ENCODE results near the gene SPECC1. TPM values are rescaled to one million over a fixed set of nuclear protein-coding genes. Genes with fewer than 3 reads are reported as not detected.

SPECC1 gene
- total and polyA plus RNA-seq, 2 experiments from 2014 or later = 1.3 to 1.5 TPM

- H3F3A ChIP-seq (ENCODE audit: insufficient read depth) = peaks cover 33% of the 10 kb centered on the region
- H3K9me2 ChIP-seq (ENCODE audit: insufficient read depth) = no peaks in the 10 kb centered on the region
- 67 to 78% methylated on average over 3 of the region's 3 CpGs for WGBS, 2 experiments (ENCODE audit: low coverage in 1 of 2, low lambda C conversion rate in 2 of 2, missing lambda C conversion rate in 2 of 2)
- H3K36me3 ChIP-seq (ENCODE audit: low read depth) = no peaks in the 10 kb centered on the region
- in situ Hi-C loops (cut with MboI) = no loop called here
- H2AFZ ChIP-seq = no peak overlapping the region
- no peak for TF ChIP-seq EZH2 (IDR thresholded peaks at IDR 0.05; ENCODE audit: insufficient read depth, poor library complexity, severe bottlenecking)
- TF ChIP-seq EZH2phosphoT487 (IDR thresholded peaks at IDR 0.05; ENCODE audit: insufficient read depth, low read depth) = no peak
- no peak overlapping the region for H3K27ac ChIP-seq
- H3K4me1 ChIP-seq (ENCODE audit: insufficient read depth) = peaks cover 29% of the 10 kb centered on the region
- DNase-seq = no peak
- H3K27me3 ChIP-seq (replicated peaks; ENCODE audit: insufficient read depth) = no peaks in the 10 kb centered on the region
- H3K4me2 ChIP-seq (ENCODE audit: unreplicated experiment) = no peak overlapping the region
- no peaks in the 10 kb centered on the region for H3K9me3 ChIP-seq (ENCODE audit: low read depth)
- H3K4me3 ChIP-seq = no peak overlapping the region
- no peaks in the 10 kb centered on the region for H3K79me2 ChIP-seq (ENCODE audit: insufficient read depth)
- H4K20me1 ChIP-seq (ENCODE audit: insufficient read depth) = no peaks in the 10 kb centered on the region
- H3K9ac ChIP-seq = no peak overlapping the region
Measured at GRCh38 chr17:20068445-20068844, 59.3 kb downstream of the SPECC1 start.

GRCh38 chr17:20071824-20072691, 62.9 kb downstream of the SPECC1 start:
- H3K9me3 ChIP-seq (ENCODE audit: low read depth) = no peaks in the 10 kb centered on the region
- no peaks in the 10 kb centered on the region for H3K36me3 ChIP-seq (ENCODE audit: low read depth)
- no peaks in the 10 kb centered on the region for H3K9me2 ChIP-seq (ENCODE audit: insufficient read depth)
- 81 to 82% methylated on average over 4 of the region's 4 CpGs for WGBS, 2 experiments (ENCODE audit: low coverage in 1 of 2, low lambda C conversion rate in 2 of 2, missing lambda C conversion rate in 2 of 2)
- no peaks in the 10 kb centered on the region for H3K79me2 ChIP-seq (ENCODE audit: insufficient read depth)
- H3K4me1 ChIP-seq (ENCODE audit: insufficient read depth) = no peaks in the 10 kb centered on the region
- in situ Hi-C loops (cut with MboI) = no loop called here
- peaks cover 2% of the 10 kb centered on the region; the same call in 1 of the 2 replicates for H3F3A ChIP-seq (ENCODE audit: insufficient read depth)
- no peak overlapping the region for H3K9ac ChIP-seq
- H2AFZ ChIP-seq = no peak overlapping the region
- no peak overlapping the region for H3K4me2 ChIP-seq (ENCODE audit: unreplicated experiment)
- no peak for DNase-seq
- TF ChIP-seq EZH2 (IDR thresholded peaks at IDR 0.05; ENCODE audit: insufficient read depth, poor library complexity, severe bottlenecking) = no peak
- no peak for TF ChIP-seq EZH2phosphoT487 (IDR thresholded peaks at IDR 0.05; ENCODE audit: insufficient read depth, low read depth)
- H3K4me3 ChIP-seq = no peak overlapping the region
- no peaks in the 10 kb centered on the region; the same call in none of the 2 replicates for H3K27me3 ChIP-seq (replicated peaks; ENCODE audit: insufficient read depth)
- no peak overlapping the region for H3K27ac ChIP-seq
- H4K20me1 ChIP-seq (ENCODE audit: insufficient read depth) = no peaks in the 10 kb centered on the region

GRCh38 chr17:20072692-20072992, 63.5 kb downstream of the SPECC1 start:
- in situ Hi-C loops (cut with MboI) = no loop called here
- H3K9ac ChIP-seq = no peak overlapping the region
- no peaks in the 10 kb centered on the region for H3K36me3 ChIP-seq (ENCODE audit: low read depth)
- no peaks in the 10 kb centered on the region for H3K9me3 ChIP-seq (ENCODE audit: low read depth)
- H3K27ac ChIP-seq = no peak overlapping the region
- H3K79me2 ChIP-seq (ENCODE audit: insufficient read depth) = no peaks in the 10 kb centered on the region
- no peaks in the 10 kb centered on the region; the same call in none of the 2 replicates for H3K27me3 ChIP-seq (replicated peaks; ENCODE audit: insufficient read depth)
- H3K4me2 ChIP-seq (ENCODE audit: unreplicated experiment) = no peak overlapping the region
- H2AFZ ChIP-seq = no peak overlapping the region
- no peaks in the 10 kb centered on the region for H3K9me2 ChIP-seq (ENCODE audit: insufficient read depth)
- no peaks in the 10 kb centered on the region for H4K20me1 ChIP-seq (ENCODE audit: insufficient read depth)
- H3K4me3 ChIP-seq = no peak overlapping the region
- WGBS, 2 experiments (ENCODE audit: low coverage in 1 of 2, low lambda C conversion rate in 2 of 2, missing lambda C conversion rate in 2 of 2) = 74 to 77% methylated on average over 3 of the region's 3 CpGs
- H3K4me1 ChIP-seq (ENCODE audit: insufficient read depth) = no peaks in the 10 kb centered on the region
- no peak for DNase-seq
- TF ChIP-seq EZH2phosphoT487 (IDR thresholded peaks at IDR 0.05; ENCODE audit: insufficient read depth, low read depth) (no peak), EZH2 (IDR thresholded peaks at IDR 0.05; ENCODE audit: insufficient read depth, poor library complexity, severe bottlenecking) (no peak)
- H3F3A ChIP-seq (ENCODE audit: insufficient read depth) = no peaks in the 10 kb centered on the region

GRCh38 chr17:20073055-20073979, 64.2 kb downstream of the SPECC1 start:
- no peaks in the 10 kb centered on the region for H3K36me3 ChIP-seq (ENCODE audit: low read depth)
- no peaks in the 10 kb centered on the region for H3K9me2 ChIP-seq (ENCODE audit: insufficient read depth)
- DNase-seq = no peak
- no peak overlapping the region for H3K4me3 ChIP-seq
- TF ChIP-seq EZH2phosphoT487 (IDR thresholded peaks at IDR 0.05; ENCODE audit: insufficient read depth, low read depth) = no peak
- TF ChIP-seq EZH2 (IDR thresholded peaks at IDR 0.05; ENCODE audit: insufficient read depth, poor library complexity, severe bottlenecking) = no peak
- in situ Hi-C loops (cut with MboI) = no loop called here
- no peaks in the 10 kb centered on the region; the same call in none of the 2 replicates for H3K27me3 ChIP-seq (replicated peaks; ENCODE audit: insufficient read depth)
- no peak overlapping the region; the same call in 1 of the 2 replicates for H2AFZ ChIP-seq
- H3K79me2 ChIP-seq (ENCODE audit: insufficient read depth) = no peaks in the 10 kb centered on the region
- no peaks in the 10 kb centered on the region for H3K9me3 ChIP-seq (ENCODE audit: low read depth)
- no peaks in the 10 kb centered on the region for H3F3A ChIP-seq (ENCODE audit: insufficient read depth)
- H4K20me1 ChIP-seq (ENCODE audit: insufficient read depth) = no peaks in the 10 kb centered on the region
- H3K9ac ChIP-seq = no peak overlapping the region
- no peaks in the 10 kb centered on the region for H3K4me1 ChIP-seq (ENCODE audit: insufficient read depth)
- 34 to 39% methylated on average over 14 of the region's 14 CpGs for WGBS, 2 experiments (ENCODE audit: low coverage in 1 of 2, low lambda C conversion rate in 2 of 2, missing lambda C conversion rate in 2 of 2)
- H3K4me2 ChIP-seq (ENCODE audit: unreplicated experiment) = no peak overlapping the region
- no peak overlapping the region for H3K27ac ChIP-seq

Measured in GM23248 (cell line).